ENCODE data around the gene EDN2. TPM values are rescaled to one million over a fixed set of nuclear protein-coding genes. Genes with fewer than 3 reads are reported as not detected.

The EDN2 gene
- total and polyA plus RNA-seq, 2 of the 8 experiments (the other 6 are each of a cell fraction or from before 2014, with no cell fraction given) = 0.32 to 0.39 TPM

DNA sequence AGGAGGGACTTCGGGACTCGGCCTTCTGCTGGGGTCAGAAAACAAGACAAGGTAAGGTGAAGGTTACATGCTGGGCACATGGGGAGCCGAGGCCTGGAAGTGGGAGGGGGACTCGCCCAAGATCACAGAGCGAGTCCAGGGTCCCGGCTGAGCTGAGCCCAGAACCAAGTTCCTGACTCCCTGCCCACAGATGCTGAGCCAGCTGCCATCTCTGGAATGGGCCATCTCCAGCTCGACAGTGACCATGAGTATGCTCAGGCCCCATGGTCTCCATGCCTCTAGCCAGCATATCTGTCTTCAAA, 26.7 kb upstream of the EDN2 start (continued):
- TF ChIP-seq, protein P1, sequence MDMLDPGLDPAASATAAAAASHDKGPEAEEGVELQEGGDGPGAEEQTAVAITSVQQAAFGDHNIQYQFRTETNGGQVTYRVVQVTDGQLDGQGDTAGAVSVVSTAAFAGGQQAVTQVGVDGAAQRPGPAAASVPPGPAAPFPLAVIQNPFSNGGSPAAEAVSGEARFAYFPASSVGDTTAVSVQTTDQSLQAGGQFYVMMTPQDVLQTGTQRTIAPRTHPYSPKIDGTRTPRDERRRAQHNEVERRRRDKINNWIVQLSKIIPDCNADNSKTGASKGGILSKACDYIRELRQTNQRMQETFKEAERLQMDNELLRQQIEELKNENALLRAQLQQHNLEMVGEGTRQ (IDR thresholded peaks at IDR 0.05; ENCODE audit: low read length) = no peak
- TF ChIP-seq MAFK (IDR thresholded peaks at IDR 0.05; ENCODE audit: low read depth, low read length) (no peak), EGR1 (IDR thresholded peaks at IDR 0.05; ENCODE audit: borderline replicate concordance, low read depth, low read length) (no peak), TAF7 (optimal IDR thresholded peaks at IDR 0.05; ENCODE audit: borderline replicate concordance, low read depth, low read length) (no peak), KDM1A (IDR thresholded peaks at IDR 0.05; ENCODE audit: borderline replicate concordance, low read length) (no peak), EP300 (IDR thresholded peaks at IDR 0.05; ENCODE audit: borderline replicate concordance in 1 of 2, low read depth in 2 of 2, low read length in 2 of 2) (no peak), SRF (IDR thresholded peaks at IDR 0.05; ENCODE audit: low read depth, low read length) (no peak)
- TF ChIP-seq, protein P2, sequence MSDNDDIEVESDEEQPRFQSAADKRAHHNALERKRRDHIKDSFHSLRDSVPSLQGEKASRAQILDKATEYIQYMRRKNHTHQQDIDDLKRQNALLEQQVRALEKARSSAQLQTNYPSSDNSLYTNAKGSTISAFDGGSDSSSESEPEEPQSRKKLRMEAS (IDR thresholded peaks at IDR 0.05) = no peak
- TF ChIP-seq, protein P3, sequence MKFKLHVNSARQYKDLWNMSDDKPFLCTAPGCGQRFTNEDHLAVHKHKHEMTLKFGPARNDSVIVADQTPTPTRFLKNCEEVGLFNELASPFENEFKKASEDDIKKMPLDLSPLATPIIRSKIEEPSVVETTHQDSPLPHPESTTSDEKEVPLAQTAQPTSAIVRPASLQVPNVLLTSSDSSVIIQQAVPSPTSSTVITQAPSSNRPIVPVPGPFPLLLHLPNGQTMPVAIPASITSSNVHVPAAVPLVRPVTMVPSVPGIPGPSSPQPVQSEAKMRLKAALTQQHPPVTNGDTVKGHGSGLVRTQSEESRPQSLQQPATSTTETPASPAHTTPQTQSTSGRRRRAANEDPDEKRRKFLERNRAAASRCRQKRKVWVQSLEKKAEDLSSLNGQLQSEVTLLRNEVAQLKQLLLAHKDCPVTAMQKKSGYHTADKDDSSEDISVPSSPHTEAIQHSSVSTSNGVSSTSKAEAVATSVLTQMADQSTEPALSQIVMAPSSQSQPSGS (IDR thresholded peaks at IDR 0.05; ENCODE audit: low read length) = no peak
